ENCODE data around the gene NTNG1. TPM values are rescaled to one million over a fixed set of nuclear protein-coding genes. Genes with fewer than 3 reads are reported as not detected.

NTNG1 gene
- total RNA-seq, 1 experiment from 2014 or later: 1.5 TPM

DNA sequence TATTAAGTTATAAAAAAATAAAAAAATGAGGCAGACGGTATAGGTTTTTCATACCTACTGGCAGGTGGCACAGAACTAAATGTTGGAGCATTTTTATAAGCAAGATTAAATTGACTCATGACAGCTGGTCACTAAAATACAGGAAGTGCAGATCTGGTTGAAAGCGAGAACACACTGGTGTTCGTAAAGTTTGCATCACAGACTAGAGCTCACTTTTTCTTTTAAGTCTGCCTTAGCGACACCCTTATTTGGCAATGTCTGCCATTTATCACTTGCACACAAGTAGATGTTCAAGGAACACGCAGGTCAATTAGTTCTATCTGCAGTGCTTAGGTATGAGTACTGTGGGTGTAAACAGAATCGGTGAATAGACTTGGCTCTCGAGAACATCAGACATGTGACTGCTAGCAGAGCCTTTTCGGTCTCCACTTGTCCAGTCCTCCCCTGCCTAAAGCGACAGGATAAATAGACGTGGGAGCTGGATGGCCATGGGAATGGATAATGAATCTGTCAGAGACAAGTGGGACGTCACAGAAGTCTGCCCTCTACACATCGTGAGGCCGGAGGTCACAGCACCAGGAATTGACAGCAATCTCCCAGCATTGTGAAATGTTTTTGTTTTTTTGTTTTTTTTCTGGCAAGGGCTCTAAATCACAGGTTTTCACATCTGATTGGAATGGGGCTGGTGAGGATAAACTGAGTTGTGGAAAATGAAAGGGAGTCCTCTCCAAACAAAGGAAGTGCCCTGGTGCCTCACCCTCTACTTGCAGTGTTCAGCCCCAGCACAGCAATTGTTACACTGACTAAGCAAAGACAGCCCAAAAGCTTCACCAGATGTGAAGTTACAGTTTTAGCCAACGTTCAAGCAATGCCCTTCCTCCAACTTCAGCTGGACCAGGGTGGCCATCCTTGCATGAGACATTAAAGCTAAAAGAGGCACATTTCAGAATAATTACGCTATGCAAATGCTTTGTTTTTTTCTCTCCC, 248.9 kb downstream of the NTNG1 start:
- no peak overlapping the region for H2BK20ac ChIP-seq (ENCODE audit: low read depth, low read length, poor library complexity, severe bottlenecking)
- peaks cover 0 to 2% of the 10 kb centered on the region in 2 experiments; a peak in 2 of 5 replicates for H3K9me3 Mint-ChIP-seq
- no CpG with 5 or more reads among the region's 15 CpGs for WGBS (ENCODE audit: extremely low coverage, insufficient read length, low lambda C conversion rate)
- no peak overlapping the region for H3K9ac ChIP-seq (ENCODE audit: extremely low read depth, insufficient read length, low read length)
- no peak overlapping the region for H4K91ac ChIP-seq (ENCODE audit: insufficient read length, low read depth, low read length)
- no peak overlapping the region for H3K56ac ChIP-seq (ENCODE audit: insufficient read length, low read depth, low read length)
- H2BK12ac ChIP-seq (ENCODE audit: insufficient read length, low read depth, low read length): no peak overlapping the region
- no peak overlapping the region for H2BK15ac ChIP-seq (ENCODE audit: low read depth, low read length)
- peaks cover 0 to 2% (median 0%) of the 10 kb centered on the region in 3 experiments; a peak in 1 of 7 replicates for H3K36me3 Mint-ChIP-seq (ENCODE audit: insufficient read depth in 1 of 3, low read depth in 3 of 3)
- no peak overlapping the region for H3K4me3 Mint-ChIP-seq
- H3K27ac Mint-ChIP-seq: peak overlapping the region in 2 of 3 experiments; percentile 15 to 87; a peak in 4 of 7 replicates
- TF ChIP-seq, protein P1, sequence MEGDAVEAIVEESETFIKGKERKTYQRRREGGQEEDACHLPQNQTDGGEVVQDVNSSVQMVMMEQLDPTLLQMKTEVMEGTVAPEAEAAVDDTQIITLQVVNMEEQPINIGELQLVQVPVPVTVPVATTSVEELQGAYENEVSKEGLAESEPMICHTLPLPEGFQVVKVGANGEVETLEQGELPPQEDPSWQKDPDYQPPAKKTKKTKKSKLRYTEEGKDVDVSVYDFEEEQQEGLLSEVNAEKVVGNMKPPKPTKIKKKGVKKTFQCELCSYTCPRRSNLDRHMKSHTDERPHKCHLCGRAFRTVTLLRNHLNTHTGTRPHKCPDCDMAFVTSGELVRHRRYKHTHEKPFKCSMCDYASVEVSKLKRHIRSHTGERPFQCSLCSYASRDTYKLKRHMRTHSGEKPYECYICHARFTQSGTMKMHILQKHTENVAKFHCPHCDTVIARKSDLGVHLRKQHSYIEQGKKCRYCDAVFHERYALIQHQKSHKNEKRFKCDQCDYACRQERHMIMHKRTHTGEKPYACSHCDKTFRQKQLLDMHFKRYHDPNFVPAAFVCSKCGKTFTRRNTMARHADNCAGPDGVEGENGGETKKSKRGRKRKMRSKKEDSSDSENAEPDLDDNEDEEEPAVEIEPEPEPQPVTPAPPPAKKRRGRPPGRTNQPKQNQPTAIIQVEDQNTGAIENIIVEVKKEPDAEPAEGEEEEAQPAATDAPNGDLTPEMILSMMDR (conservative IDR thresholded peaks at IDR 0.05): no peak
- no peak overlapping the region for H3K4ac ChIP-seq (ENCODE audit: low read depth, low read length)
- H3K79me2 ChIP-seq (ENCODE audit: insufficient read depth, low read length): no peaks in the 10 kb centered on the region
- no peak overlapping the region for H3K14ac ChIP-seq (ENCODE audit: insufficient read depth, low read length)
- H3K27me3 ChIP-seq (ENCODE audit: insufficient read depth, low read length): no peaks in the 10 kb centered on the region
- H2AK5ac ChIP-seq (ENCODE audit: insufficient read length, low read length): no peak overlapping the region
- H3K27ac ChIP-seq (ENCODE audit: insufficient read length, low read depth, low read length): no peak overlapping the region
- peaks cover 4% of the 10 kb centered on the region; the same call in 1 of the 2 replicates for H3K4me1 ChIP-seq (ENCODE audit: insufficient read depth, low read length)
- H4K20me1 ChIP-seq (ENCODE audit: control insufficient read depth, insufficient read depth, insufficient read length): no peaks in the 10 kb centered on the region
- no peak overlapping the region for H3K4me2 ChIP-seq (ENCODE audit: insufficient read depth, insufficient read length, low read length)
- peaks cover 1% of the 10 kb centered on the region; the same call in 1 of the 2 replicates for H3K27me3 Mint-ChIP-seq (ENCODE audit: low read depth)
- H3K23ac ChIP-seq (ENCODE audit: insufficient read length, low read depth, low read length): no peak overlapping the region
- no peaks in the 10 kb centered on the region for H3K23me2 ChIP-seq (ENCODE audit: insufficient read length, low read depth, low read length, poor library complexity, severe bottlenecking)
- no peak overlapping the region for H4K5ac ChIP-seq (ENCODE audit: insufficient read length, low read depth, low read length)
- H3T11ph ChIP-seq (ENCODE audit: low read length): no peak overlapping the region
- H3K18ac ChIP-seq (ENCODE audit: insufficient read length, low read depth, low read length): no peak overlapping the region
- H2BK5ac ChIP-seq (ENCODE audit: insufficient read length, low read length): no peak overlapping the region
- no peaks in the 10 kb centered on the region for H3K9me3 ChIP-seq (ENCODE audit: control insufficient read depth, low read depth, low read length)
- no peak overlapping the region for H4K8ac ChIP-seq (replicated peaks; ENCODE audit: insufficient read length, low read depth, low read length)
- H2BK120ac ChIP-seq (ENCODE audit: low read depth, low read length, poor library complexity, severe bottlenecking): no peak overlapping the region
- H3K4me1 Mint-ChIP-seq: peaks cover 12 to 16% of the 10 kb centered on the region in 2 experiments
- H3K79me1 ChIP-seq (ENCODE audit: insufficient read depth, low read depth, low read length, poor library complexity, severe bottlenecking): no peaks in the 10 kb centered on the region
- DNase-seq: no peak
- H2AFZ ChIP-seq (ENCODE audit: low read length): peak overlapping the region; percentile 52
